GM18951 (cell line): ENCODE measurements around the gene PRKCG.
"Not testable (repeated sequence)": the region's sequence is repeated elsewhere in the genome, so short reads cannot be mapped to it uniquely, and the experiment has no call there.

Experiments used
- POLR2A ChIP-seq: IDR thresholded peaks from 4 replicates; pipeline ENCODE4 v1.6.1; 2011; ENCODE audit warnings: mild to moderate bottlenecking; ENCODE audit not compliant: insufficient read length, insufficient read depth; ENCODE audit errors: extremely low read depth
- in situ Hi-C: fragments of 300-500 bp; cut with MboI; formaldehyde crosslinking; loops from one replicate; pipeline ENCODE4 v1.12.0; 2022; ENCODE audit warnings: low sequenced_read_pairs, mixed read lengths, inconsistent platforms; ENCODE audit not compliant: unreplicated experiment

PRKCG gene

GRCh38 chr19:53867225-53868090 lies 14.5 kb upstream of the PRKCG start, which contains the start of gene MYADM:
MYADM (plus strand) TSS chr19:53867883; CDS start chr19:53873530, 5,647 bp downstream.
- TF ChIP-seq POLR2A: peak; percentile 59
- in situ Hi-C loops: no loop called here

- in situ Hi-C loops: no loop called here
- TF ChIP-seq POLR2A: no peak
Measured at GRCh38 chr19:53868091-53868891, 13.7 kb upstream of the PRKCG start.

- TF ChIP-seq POLR2A: no peak
- in situ Hi-C loops: no loop called here
Measured at GRCh38 chr19:53868892-53869804, 12.8 kb upstream of the PRKCG start.

GRCh38 chr19:53869805-53870484 lies 12.1 kb upstream of the PRKCG start:
- in situ Hi-C loops: not testable (repeated sequence)

- no peak for TF ChIP-seq POLR2A
- in situ Hi-C loops: no loop called here
Measured at GRCh38 chr19:53870485-53870844, 11.5 kb upstream of the PRKCG start.

- no peak for TF ChIP-seq POLR2A
- in situ Hi-C loops: no loop called here
Measured at GRCh38 chr19:53871454-53871853, 10.5 kb upstream of the PRKCG start.

GRCh38 chr19:53872762-53873161 lies 9.2 kb upstream of the PRKCG start:
- in situ Hi-C loops: no loop called here
- no peak for TF ChIP-seq POLR2A

GRCh38 chr19:53873773-53874605 lies 8.0 kb upstream of the PRKCG start:
- in situ Hi-C loops: no loop called here
- no peak for TF ChIP-seq POLR2A

- in situ Hi-C loops: no loop called here
- no peak for TF ChIP-seq POLR2A
Measured at GRCh38 chr19:53874606-53874990, 7.4 kb upstream of the PRKCG start.

GRCh38 chr19:53875602-53876325 lies 6.2 kb upstream of the PRKCG start:
- no peak for TF ChIP-seq POLR2A
- in situ Hi-C loops: no loop called here

GRCh38 chr19:53876651-53877224 lies 5.3 kb upstream of the PRKCG start:
- in situ Hi-C loops: no loop called here

More at GRCh38 chr19:53876651-53877224, 5.3 kb upstream of the PRKCG start:
- TF ChIP-seq POLR2A: no peak
